Measurements from ENCODE around the gene UNC5B. TPM values are rescaled to one million over a fixed set of nuclear protein-coding genes. Genes with fewer than 3 reads are reported as not detected.

Gene UNC5B
- total RNA-seq, 1 donor = 20.6 TPM

- TF ChIP-seq CTCF (IDR thresholded peaks at IDR 0.05; ENCODE audit: insufficient read depth, low read length) = no peak
- H3K4me3 ChIP-seq (ENCODE audit: low read depth, low read length) = no peak overlapping the region
- no peak for DNase-seq (ENCODE audit: low read depth)
Measured at GRCh38 chr10:71317739-71318138, 105.4 kb downstream of the UNC5B start.

DNA sequence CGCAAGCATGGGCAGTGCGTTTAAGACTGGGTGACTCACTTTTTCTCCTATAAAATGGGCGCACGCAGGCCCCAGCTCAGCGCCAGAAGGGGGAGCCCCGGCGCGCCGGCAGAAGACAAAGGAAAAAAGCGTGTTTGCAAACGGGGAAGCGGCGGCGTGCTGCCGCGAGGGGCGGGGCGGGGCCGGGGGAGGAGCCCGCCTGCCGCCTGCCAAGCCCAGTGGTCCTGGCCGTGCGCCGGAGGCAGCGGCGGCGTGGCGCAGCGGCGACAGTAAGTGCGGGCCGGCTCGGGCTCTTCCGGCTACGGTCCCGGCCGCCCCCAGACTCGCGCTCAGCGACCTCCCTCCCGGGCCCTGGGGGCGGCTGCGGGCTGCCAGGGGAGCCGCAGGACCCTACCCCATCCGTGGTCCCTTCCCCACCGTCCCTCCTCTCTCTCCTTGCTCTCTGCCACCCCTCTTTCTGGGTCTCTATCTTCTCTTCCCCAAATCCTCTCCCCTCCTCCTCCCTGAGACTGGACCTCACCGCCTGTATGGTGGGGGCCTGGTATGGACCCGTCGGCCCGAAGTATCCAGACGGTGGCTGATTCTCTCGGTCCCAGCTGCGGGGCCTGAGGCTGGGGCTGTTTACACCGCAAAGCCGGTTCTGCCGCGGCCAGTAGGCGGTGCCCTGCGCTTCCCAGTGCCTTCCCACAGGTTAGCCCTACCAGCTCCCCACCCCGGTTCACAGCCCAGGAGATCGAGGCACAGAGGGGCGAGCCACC is 106.9 kb downstream of the UNC5B start, which contains the start of gene SLC29A3:
Gene SLC29A3, plus strand, starts transcription at position 218 of the 758 bp plus-strand sequence. Its CDS starts 51 bp downstream, at position 269.
- H3K4me3 ChIP-seq (ENCODE audit: low read depth, low read length) = peak within 1 kb of the TSS; percentile 78
- peak; percentile 62 for DNase-seq (ENCODE audit: low read depth)
- TF ChIP-seq CTCF (IDR thresholded peaks at IDR 0.05; ENCODE audit: insufficient read depth, low read length) = peak; percentile 73

- no peak for DNase-seq (ENCODE audit: low read depth)
- no peak for TF ChIP-seq CTCF (IDR thresholded peaks at IDR 0.05; ENCODE audit: insufficient read depth, low read length)
- H3K4me3 ChIP-seq (ENCODE audit: low read depth, low read length) = peak overlapping the region; percentile 78
Measured at GRCh38 chr10:71319800-71320392, 107.5 kb downstream of the UNC5B start.

DNA sequence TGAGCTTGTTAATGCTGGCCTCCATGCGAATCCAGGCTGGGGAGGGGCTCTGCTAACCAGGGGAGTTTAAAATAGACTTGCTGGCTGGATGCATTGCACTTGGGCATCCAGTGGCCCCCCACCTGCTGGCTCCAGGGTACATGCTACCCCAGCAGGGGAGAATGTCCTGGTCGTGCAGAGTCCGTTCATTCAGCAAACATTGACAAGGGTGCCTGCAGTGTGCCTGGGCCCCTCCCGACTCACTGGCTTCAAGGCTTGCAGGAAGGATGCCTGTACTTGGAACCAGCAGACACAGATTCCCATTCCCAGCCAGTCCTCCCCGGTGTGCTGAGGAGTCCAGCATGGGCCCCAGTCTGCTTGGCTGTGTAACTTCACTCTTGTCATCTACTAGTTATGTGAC is 108.2 kb downstream of the UNC5B start:
- DNase-seq (ENCODE audit: low read depth) = no peak
- no peak overlapping the region for H3K4me3 ChIP-seq (ENCODE audit: low read depth, low read length)
- no peak for TF ChIP-seq CTCF (IDR thresholded peaks at IDR 0.05; ENCODE audit: insufficient read depth, low read length)

GRCh38 chr10:71321386-71321785 is 109.0 kb downstream of the UNC5B start:
- no peak for DNase-seq (ENCODE audit: low read depth)
- TF ChIP-seq CTCF (IDR thresholded peaks at IDR 0.05; ENCODE audit: insufficient read depth, low read length) = no peak
- no peak overlapping the region for H3K4me3 ChIP-seq (ENCODE audit: low read depth, low read length)

DNA sequence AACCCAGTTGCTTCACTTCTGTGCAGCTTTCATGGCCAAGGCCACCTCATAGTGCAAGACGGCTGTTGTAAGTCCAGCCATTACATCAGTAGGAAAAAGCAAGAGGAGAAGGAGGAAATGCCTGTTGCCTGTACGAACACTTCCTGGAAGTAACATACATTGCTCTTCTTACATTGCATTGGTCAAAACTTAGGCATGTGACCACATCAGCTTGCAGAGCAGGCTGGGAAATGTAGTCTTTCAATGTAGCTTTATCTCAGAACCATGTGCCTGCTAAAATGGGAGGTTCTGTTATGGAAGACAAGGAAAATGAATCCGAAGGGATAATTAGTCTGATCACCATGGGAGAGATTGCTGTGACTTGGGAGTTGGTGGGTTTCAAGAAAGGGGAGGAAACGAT is 111.0 kb downstream of the UNC5B start:
- no peak overlapping the region for H3K4me3 ChIP-seq (ENCODE audit: low read depth, low read length)
- DNase-seq (ENCODE audit: low read depth) = peak; percentile 19
- TF ChIP-seq CTCF (IDR thresholded peaks at IDR 0.05; ENCODE audit: insufficient read depth, low read length) = no peak
